Keratinocyte (primary cell): Measurements from ENCODE around the gene SDF2L1.

Experiments used
- EZH2 ChIP-seq: IDR thresholded peaks from one replicate; pipeline ENCODE4 v1.6.1; 2012; ENCODE audit warnings: inconsistent platforms, mild to moderate bottlenecking, low read length, moderate library complexity
- TF ChIP-seq, protein P1 (sequence below), 3 experiments: IDR thresholded peaks in 1 of 3; conservative IDR thresholded peaks in 1 of 3; optimal IDR thresholded peaks in 1 of 3; 2 replicates in 2 of 3; 3 replicates in 1 of 3; pipeline versions ENCODE3 to v1.5.1; 2011; ENCODE audit warnings: low read length in 3 of 3, mild to moderate bottlenecking in 3 of 3, moderate library complexity in 2 of 3, control low read depth in 1 of 3, inconsistent platforms in 1 of 3; ENCODE audit not compliant: insufficient read depth in 2 of 3; ENCODE audit errors: extremely low read depth in 1 of 3

DNA sequence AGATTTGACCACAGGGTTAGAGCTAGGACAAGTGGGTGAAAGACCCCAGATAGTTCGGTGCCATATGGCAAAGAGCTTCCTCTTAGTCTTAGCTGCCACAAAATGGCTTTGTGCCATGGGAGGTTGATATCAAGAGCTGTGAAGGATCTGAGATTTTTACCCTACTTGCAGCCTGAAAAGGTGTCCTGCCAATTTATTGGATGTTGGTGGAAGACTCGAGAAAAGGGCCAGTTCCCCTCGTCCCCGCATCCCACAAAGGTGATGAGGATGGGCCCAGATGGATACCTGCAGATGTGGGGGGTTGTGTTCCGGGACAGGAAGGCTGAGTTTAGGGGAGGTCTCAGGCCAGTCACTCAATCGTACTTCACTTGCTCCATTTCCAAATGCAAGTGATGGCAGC lies 39.5 kb upstream of the SDF2L1 start:
- TF ChIP-seq, protein P1, sequence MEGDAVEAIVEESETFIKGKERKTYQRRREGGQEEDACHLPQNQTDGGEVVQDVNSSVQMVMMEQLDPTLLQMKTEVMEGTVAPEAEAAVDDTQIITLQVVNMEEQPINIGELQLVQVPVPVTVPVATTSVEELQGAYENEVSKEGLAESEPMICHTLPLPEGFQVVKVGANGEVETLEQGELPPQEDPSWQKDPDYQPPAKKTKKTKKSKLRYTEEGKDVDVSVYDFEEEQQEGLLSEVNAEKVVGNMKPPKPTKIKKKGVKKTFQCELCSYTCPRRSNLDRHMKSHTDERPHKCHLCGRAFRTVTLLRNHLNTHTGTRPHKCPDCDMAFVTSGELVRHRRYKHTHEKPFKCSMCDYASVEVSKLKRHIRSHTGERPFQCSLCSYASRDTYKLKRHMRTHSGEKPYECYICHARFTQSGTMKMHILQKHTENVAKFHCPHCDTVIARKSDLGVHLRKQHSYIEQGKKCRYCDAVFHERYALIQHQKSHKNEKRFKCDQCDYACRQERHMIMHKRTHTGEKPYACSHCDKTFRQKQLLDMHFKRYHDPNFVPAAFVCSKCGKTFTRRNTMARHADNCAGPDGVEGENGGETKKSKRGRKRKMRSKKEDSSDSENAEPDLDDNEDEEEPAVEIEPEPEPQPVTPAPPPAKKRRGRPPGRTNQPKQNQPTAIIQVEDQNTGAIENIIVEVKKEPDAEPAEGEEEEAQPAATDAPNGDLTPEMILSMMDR (optimal IDR thresholded peaks at IDR 0.05 in 1 of 3, IDR thresholded peaks at IDR 0.05 in 1 of 3, conservative IDR thresholded peaks at IDR 0.05 in 1 of 3; ENCODE audit: extremely low read depth in 1 of 3, insufficient read depth in 2 of 3, low read length in 3 of 3), result no peak
- TF ChIP-seq EZH2, result no peak
